C4-2B (cell line): Measurements from ENCODE around the gene HOXD11.

Source experiments
- H3K27ac ChIP-seq: fragments of 450-650 bp; 2 replicates; pipeline ENCODE4 v1.5.1; 2017
- CTCF ChIP-seq: fragments of 450-650 bp; conservative IDR thresholded peaks from 2 replicates; pipeline ENCODE4 v1.5.1; 2017; ENCODE audit warnings: mild to moderate bottlenecking
- ZFX ChIP-seq: fragments of 450-650 bp; IDR thresholded peaks from 2 replicates; pipeline ENCODE4 v1.6.1; 2017

The HOXD11 gene

GRCh38 chr2:176146645-176147044 lies 39.6 kb downstream of the HOXD11 start:
- H3K27ac ChIP-seq = no peak overlapping the region
- TF ChIP-seq ZFX = no peak
- no peak for TF ChIP-seq CTCF

- TF ChIP-seq ZFX (no peak), CTCF (no peak)
Measured at GRCh38 chr2:176147210-176147799, 40.2 kb downstream of the HOXD11 start.

GRCh38 chr2:176147800-176148496 lies 40.9 kb downstream of the HOXD11 start:
- no peak overlapping the region for H3K27ac ChIP-seq
- TF ChIP-seq ZFX = no peak
- TF ChIP-seq CTCF = no peak

More at GRCh38 chr2:176147210-176147799, 40.2 kb downstream of the HOXD11 start:
- H3K27ac ChIP-seq = no peak overlapping the region

- no peak for TF ChIP-seq ZFX
- TF ChIP-seq CTCF = no peak
- H3K27ac ChIP-seq = no peak overlapping the region
Measured at GRCh38 chr2:176148751-176149421, 41.8 kb downstream of the HOXD11 start.

- no peak overlapping the region for H3K27ac ChIP-seq
- TF ChIP-seq CTCF = no peak
- no peak for TF ChIP-seq ZFX
Measured at GRCh38 chr2:176149481-176149938, 42.4 kb downstream of the HOXD11 start.

- no peak overlapping the region for H3K27ac ChIP-seq
- TF ChIP-seq ZFX (no peak), CTCF (no peak)
Measured at GRCh38 chr2:176149939-176150583, 43.0 kb downstream of the HOXD11 start.
